ENCODE data around the gene CDH8.

The CDH8 gene, protein sequence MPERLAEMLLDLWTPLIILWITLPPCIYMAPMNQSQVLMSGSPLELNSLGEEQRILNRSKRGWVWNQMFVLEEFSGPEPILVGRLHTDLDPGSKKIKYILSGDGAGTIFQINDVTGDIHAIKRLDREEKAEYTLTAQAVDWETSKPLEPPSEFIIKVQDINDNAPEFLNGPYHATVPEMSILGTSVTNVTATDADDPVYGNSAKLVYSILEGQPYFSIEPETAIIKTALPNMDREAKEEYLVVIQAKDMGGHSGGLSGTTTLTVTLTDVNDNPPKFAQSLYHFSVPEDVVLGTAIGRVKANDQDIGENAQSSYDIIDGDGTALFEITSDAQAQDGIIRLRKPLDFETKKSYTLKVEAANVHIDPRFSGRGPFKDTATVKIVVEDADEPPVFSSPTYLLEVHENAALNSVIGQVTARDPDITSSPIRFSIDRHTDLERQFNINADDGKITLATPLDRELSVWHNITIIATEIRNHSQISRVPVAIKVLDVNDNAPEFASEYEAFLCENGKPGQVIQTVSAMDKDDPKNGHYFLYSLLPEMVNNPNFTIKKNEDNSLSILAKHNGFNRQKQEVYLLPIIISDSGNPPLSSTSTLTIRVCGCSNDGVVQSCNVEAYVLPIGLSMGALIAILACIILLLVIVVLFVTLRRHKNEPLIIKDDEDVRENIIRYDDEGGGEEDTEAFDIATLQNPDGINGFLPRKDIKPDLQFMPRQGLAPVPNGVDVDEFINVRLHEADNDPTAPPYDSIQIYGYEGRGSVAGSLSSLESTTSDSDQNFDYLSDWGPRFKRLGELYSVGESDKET

DNA sequence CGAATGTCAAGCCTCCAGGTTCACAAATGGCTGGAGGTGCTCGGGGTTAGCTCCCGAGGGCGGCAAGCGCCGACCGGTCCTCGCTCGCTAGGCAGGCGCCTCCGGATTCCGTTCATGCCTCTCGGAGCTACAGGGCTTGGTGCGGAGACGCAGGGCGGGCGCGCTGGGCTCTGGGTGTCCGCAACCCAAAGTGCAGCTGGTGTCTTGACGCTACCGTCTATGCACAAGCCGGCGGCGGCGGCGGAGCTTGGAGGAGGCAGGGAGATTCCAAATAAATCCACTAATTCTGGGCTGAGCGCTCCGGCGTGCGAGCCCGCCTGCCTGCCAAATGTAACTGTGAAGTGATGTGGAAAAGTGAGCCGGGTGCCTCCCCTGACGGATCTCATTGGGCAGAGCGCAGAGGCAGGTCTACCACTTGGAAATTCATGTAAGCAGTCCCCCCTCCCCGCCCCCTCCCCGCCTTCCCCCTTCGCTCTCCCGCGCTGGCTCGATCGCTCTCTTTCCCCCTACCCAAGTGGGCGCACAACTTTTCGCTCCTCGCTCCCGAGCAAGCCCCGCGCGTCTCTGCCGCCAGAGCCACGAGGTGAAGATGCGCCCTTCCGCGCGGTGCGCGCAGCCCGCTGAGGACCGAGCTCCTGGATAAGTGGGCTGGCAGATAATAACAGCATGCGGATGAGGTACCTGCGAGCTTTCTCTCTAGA, at the start of gene CDH8:
CDH8 (minus strand) TSS at position 338 of the 701 bp plus-strand sequence. CDS start 15,035 bp downstream, outside the sequence.
- DNase-seq, result no peak

DNA sequence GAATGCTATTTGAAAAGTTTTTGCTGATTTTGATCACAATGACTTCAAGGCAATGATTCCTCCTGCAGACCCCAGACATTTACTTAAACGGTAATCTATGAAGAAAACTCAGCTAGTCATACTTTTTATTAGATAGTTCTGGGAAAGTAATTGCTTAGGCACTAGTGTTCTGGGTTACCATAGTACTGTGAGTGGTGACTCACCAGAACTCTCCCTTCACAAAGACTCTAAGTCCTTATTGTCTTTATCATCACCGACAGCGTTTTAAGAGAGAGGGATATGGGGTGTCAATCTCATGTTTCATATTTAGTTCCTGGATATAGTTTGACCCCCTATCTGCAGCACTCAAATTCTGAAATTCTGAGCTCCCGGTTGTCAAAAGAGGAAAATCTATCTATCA, 43.0 kb upstream of the CDH8 start:
- DNase-seq, result no peak

DNA sequence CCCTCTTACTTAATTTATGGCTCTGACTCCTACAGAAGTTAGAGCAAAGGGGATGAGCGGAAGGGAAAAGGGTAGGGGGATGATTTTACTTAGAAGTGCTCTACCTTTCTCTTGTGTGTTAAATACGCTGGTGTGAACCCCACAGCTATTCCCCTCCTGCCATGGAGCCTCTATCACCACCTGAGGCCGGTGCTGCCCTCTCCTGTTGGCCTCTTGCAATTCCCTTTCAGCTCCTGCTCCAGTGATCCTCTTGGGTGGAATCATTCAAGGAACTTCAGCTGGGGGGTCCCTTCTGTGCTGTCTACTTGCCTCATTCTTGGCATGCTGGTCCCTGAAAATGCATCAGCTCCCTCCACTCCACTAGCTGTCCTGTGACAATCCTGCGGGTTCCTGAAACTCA, 41.8 kb upstream of the CDH8 start:
- DNase-seq, result no peak

DNA sequence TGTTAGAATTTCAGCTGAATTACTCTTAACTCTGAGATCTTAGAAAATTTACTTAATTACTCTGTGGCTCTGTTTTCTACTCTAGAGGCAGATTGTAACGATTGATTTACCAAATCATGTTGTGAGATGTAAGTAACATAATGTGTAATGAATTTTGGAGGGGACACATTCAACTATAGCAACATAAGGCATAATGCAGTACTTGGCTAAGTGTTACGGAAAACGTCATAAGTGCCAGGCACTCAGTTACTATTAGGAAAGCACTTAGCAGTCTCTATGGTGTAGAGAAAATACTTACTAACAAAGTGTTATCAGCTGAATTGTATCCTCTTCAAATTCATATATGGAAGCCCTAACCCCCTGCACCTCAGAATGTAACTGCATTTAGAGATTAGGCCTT, 40.6 kb upstream of the CDH8 start:
- no peak for DNase-seq

DNA sequence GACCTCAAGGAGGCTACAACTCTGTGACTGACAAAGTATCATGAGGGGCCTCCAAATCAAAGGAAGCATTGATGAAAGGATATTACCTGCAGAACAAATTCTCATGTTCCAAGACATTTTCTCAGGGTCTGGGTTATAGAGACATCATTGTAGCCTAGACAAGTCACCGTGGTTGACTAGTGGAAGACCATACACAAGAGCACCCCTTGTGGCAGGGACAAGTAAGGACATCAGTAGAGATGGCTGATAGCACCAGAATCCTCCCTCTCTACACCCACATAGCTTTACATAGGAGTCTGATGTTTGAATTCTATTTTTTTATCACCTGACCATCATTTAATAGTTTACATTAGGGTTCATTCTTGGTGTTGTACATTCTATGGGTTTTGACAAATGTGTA, 32.5 kb upstream of the CDH8 start:
- DNase-seq, result no peak

DNA sequence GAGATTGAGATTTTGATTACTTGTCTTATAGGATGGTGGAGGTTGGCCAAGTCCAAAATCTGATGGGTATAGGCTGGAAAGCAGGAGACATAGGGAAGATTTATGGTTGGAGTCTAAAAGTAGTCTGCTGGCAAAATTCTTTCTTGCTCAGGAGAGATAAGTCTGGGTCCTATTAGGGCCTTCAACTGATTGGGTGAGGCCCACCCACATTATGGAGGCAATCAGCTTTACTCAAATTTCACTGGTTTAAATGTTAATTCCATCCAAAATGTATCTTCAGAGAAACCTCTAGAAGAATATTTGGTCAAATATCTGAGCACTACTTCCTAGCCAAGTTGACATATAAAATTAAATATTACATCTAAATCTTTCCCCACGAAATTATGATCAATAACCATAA, 31.7 kb upstream of the CDH8 start:
- DNase-seq, result no peak

DNA sequence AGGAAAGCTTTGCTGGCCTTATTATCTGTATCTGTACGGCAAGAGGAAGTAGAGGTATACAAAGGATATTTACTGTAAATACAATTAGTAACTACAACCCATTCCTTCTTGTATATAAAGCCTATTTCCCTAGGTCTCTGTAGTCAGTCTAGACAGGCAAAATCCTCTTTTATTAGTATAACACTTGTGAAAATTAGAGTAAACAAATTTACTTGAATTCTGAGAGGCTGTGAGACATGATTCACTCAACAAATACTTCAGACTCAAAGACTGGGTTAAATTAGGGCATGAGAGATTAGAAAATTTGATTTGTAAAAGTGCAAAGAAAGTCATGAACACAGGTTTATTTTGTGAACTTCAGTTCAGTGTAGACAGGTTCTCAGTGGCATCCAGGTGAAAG, 30.9 kb upstream of the CDH8 start:
- DNase-seq, result no peak

DNA sequence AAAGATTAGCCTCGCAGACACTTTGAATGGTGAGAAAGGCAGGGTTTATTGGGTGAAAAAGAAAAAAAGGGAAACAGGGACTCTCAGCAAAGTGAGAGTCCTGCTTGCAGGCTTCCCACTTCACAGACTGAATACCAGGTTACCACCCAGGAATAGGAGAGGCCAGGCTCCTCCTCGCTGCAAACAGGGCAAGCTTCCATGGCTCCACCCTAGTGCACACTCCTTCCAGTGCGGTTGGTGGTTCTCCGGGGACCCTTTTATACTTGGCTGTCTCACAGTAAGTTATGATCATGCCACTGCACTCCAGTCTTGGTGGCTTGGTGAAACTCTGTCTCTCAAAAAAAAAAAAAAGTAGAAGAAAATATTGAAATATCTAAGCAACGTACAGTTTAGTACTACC, 30.5 kb upstream of the CDH8 start:
- no peak for DNase-seq

DNA sequence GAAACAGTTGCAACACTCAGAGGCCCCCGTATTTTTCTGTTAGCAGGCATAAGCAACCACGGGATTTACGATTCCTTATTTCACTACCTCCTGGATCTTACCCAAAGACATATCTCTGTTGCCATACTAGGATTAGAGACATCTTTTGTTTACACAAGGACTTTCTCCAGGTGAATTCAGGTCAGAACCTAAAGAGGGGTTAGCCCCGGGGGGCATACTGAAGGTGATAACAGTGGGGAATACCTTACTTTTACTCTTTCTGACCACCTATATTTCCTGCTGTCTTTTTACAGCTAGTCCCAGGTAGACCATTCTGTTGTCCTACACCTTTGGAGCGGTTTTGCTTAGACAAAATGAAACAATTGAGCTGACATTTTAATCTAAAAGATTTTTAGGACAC, 27.9 kb upstream of the CDH8 start:
- DNase-seq, result no peak

DNA sequence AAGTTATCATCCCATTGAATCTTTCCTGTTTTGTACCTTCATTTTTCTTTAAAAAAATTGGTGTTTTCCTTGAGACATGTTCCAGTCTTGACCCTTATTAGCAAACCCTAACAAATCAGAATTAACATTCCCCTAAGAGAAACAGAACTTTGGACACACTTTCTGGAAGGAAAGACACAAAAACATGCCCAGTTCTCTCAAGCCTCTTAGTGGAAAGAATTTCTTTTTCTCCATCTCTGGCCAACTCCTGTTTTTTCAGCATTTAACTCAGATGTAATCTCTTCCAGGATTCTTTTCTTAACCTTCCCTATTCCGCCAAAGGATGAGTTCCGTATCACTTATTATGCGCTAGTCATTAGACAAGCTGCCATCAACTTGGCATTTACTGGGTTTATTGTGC, 23.9 kb upstream of the CDH8 start:
- DNase-seq, result no peak

DNA sequence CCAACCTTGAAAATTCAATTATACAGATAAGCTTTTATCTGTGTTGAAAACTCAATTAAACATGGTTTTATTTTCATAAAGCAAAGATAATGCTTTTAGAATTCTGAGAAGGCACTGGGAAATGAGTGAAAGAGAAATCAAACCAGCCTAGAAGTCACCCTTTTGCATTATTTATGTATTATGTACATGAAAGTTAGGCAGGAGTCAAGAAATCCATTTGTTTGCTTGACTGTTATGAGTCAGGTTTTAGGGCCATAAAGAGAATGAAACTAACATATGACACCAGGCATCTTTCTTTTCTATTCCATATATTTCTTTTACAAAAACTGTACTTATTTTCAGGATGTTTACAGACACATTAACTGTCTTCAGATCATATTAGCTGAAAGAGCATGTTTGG, 23.3 kb upstream of the CDH8 start:
- no peak for DNase-seq

DNA sequence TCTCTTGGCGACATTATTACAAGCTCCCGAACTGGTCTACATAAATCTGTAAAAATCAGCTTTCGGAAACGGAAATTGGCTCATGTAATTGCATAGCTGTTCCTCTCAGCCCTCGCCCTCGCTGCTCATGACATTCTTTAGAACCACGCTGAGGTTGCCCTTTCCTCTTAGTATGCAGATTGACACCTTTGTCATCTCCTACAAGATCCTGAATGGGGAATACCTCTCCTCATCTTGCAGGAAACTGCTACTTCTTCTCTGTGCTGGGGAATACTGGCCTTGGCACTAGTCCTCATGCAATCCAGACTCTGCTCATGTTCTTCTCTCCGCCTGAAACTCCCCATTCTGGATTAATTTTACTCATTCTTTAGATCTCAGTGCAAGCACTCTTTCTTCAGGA, 22.2 kb upstream of the CDH8 start:
- no peak for DNase-seq

DNA sequence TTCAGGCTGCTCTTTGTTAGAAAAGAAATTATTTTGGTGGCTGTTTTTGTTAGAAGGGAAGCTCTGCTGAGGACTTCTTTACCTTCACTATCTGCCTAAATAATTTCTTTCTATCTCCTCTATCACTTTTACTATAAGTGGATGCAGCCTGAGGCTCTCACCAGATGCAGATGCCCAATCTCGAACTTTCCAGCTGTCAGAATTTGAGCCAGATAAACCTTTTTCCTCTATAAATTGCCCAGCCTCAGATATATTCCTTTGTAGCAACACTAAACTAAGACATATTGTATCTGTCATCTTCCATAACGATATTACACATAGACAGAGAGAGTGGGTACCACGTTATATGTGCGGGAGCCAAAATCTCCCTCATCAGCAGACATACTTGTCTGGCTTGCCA, 15.7 kb upstream of the CDH8 start:
- no peak for DNase-seq

DNA sequence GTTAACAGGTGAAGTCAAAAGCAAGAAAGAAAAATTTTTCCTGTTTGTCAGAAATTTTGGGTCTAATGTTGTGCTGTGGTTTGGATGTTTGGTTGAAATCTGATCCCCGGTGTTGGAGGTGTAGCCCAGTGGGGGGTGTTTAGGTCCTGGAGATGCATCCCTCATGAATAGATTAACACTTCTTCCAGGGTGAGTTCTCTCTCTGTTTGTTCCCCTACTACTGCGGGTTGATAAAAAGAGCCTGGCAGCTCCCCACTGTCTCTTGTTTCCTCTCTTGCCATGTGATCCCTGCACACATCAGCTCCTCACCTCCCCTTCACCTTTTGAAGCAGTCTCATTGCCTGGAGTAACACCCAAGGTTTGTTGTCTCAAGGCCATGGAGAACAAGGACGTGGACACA, 14.6 kb upstream of the CDH8 start:
- DNase-seq, result no peak

DNA sequence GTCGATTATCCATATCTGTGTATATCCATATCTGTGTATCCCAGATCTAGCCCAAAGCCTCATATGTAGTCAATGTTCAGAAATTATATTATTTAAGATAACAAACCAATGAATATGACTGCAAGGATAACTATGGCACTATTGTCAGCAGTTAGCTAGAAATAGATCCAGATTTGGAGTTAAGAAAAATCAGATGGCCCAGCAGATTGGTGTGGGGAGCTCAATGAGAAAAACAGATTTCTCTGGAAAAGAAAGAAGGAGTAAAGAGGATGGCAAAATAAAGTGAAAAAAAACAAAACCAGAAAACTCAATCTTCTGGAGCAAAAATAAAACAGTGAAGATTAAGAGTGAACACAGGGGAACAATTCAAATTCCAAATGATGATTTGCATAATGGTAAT, 10.6 kb upstream of the CDH8 start:
- DNase-seq, result no peak

DNA sequence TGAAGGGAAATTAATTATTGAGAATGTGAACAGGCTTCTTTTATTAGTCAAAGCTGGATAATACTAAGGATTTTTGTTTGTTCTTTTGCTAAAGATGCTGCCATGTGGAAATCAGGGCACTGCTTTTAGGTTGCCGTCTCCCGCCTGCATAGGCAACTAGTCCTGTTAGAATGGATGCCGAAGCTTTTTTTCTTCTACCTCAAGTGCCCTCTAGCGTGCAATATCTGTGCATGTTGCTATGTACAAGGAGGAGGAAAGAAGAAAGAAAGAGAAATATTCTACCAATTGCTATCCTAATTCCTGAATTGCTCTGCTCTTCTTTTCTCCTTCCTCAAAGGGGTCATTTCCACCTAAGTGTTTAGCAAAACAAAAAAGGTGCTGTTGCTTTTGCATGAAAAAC, 5.2 kb upstream of the CDH8 start:
- DNase-seq, result no peak

DNA sequence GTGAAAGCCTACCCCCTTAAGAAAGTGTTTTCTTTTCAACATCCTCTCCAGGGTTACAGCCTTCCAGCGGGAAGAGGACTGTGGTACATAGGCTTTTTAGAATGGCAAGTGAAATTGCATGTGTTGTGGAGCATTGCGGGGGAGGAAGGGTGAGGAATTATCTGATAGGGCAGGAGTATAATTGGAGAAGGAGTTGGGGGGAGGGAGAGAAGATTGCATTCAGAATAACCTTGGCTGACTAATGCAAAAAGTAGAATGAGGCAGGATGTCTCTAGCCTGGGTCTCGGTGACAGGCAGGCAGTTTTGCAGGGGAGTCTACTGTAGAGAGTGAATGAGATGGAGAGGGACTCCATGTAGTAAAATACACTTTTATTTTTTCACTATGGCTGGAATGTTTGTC, 2.4 kb upstream of the CDH8 start:
- DNase-seq, result no peak

DNA sequence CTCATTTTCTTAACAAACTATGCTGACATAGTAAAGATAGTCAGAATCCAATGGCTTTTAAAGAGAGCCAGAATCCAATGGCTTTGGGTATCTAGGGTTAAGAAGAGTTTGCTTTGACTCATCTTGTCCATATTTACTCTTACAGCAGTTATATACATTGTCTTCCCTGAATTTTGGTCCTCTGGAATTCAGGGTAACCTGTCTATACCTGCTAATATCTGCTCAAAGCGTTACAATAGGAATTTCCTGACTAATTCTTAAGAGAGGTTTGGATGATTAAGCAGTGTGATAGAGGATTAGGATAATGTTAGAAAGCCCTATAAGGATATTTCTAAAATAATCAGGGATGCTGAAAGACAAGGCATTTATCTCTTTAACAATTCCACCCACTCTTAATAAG, 2.0 kb upstream of the CDH8 start:
- no peak for DNase-seq

DNA sequence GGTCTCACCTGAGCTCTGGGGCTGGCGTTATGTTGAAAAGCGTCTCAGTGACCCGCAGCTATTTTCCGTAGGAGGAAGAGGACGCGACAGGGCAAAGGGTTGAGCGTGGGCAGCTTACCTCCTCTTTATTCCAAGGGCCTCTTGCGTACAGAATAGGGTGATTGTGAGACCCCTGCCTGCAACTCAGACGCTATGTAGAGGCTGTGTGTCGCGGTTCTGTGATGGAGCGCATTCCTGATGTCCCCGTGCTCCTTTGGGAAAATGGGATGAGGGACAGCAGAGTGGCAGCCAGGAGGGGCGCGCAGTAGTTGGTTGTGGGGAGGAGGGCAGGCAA, 531 bp upstream of the CDH8 start:
- no peak for DNase-seq

DNA sequence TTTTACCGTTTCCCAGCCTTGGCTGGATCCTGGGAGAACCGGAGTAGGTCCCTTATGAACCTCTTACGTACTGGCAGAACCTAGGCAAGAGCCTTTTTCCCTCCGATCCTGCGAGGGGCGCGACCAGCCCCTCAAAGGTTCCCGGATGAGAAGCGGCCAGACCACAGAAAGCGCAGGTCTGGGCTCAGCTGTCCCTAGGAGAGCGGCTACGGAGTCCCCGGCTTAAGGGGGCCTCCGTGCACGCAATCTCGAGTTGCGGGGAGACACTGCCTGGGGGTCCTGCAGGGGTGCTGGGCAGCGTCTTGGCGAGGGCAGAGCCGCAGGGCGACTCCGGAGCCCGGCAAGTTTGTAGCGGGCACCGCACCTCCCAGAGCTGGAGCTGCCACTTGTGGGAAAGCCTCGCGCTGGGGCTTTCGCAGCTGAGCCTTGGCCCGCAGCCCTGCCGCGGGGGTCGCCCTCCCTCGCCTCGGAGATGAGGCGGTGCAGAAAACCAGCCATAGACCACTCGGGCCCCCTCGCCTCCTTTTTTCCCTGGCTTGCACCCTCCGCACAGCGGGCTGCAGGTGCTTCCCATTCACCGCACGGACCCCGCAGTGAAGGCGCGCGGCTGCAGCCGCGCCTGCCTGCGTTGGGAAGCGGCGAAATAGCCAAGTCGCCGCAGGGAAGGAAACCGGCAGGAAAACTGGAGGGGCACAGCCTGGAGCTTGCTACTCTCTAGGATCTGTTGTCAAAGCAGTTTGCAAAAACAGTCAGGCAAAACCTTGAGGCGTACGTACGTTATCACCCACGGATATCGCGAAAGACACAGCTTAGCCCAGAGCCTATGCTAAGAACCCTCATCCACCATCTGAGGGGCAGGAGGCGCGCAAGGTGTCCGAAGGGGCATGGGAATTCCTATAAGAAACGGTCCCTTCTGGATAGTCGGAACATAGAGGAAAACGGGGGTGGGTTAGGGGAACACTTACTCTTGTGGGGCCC, 834 bp downstream of the CDH8 start:
- no peak for DNase-seq

DNA sequence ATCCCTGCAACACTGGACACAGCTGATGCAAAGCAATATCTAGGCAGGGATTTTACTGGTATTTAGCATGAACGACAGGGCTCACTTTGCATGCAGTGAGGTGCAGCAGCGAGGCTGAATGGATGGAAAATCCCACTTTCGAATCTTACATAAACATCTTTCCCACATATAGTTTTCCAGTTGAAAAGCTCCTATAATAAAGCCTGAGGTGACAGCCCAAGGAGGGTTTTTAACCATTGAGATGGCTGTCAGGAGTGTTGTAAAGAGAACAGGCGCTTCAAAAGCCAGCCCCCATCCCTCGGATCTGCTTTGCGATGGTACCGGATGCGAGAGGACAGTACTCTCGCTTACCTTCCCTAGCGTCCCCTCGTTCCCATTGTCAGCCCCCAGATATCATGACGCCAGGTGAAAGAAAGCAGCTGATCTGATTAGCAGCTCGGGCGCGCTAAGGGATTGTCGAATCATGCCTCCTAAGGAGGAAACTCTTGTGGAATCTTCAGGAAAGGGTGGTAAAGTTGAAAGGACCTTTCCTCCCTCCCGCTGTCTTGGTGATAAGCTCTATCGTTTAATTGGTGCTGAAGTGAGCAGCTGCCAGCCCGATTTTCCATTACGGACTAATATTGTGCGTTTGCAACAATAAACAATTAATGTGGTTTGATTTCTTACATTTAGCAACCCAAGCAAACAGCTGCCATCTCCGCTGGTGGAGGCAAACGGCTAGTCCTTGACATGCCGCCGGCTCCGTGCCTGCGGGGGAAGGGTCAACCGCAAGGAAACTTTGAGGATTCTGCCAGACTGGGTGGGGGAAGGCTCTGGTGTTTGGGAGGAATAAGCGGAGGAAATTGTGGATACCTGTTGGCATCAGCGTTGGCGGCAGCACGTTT, 1.8 kb downstream of the CDH8 start:
- no peak for DNase-seq

DNA sequence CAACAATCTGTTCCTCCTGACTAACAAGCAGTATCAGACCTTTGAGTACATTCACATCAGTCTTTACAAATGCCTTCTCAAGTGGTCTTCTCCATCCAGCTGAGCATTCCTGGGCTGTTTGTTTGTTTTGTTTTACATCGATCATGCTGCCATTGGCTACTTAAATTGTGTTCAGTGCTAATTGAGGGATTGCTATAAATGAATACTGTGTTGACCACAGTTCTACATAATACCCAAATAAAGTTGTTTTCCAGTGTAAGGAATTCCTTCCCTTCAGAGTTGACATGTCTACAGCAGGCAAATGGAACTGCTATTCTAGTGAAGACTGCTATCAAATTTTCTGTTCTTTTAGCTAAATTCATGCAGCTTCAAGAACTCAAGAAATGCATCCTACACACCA, 3.2 kb downstream of the CDH8 start:
- DNase-seq, result no peak
